T-helper 9 cell (primary cell): Measurements from ENCODE around the gene SH3PXD2A.
"Not testable (repeated sequence)": the region's sequence is repeated elsewhere in the genome, so short reads cannot be mapped to it uniquely, and the experiment has no call there.

Source experiments
- DNase-seq: peaks from one replicate; pipeline ENCODE4 v3.0.0-alpha.2; 2020

Gene SH3PXD2A

GRCh38 chr10:103742824-103743223, 112.6 kb downstream of the SH3PXD2A start:
- no peak for DNase-seq

GRCh38 chr10:103740611-103741010, 114.8 kb downstream of the SH3PXD2A start:
- DNase-seq = no peak

GRCh38 chr10:103739039-103739764, 116.2 kb downstream of the SH3PXD2A start:
- DNase-seq = no peak

- no peak for DNase-seq
Observed at GRCh38 chr10:103737735-103738367, 117.5 kb downstream of the SH3PXD2A start.

DNA sequence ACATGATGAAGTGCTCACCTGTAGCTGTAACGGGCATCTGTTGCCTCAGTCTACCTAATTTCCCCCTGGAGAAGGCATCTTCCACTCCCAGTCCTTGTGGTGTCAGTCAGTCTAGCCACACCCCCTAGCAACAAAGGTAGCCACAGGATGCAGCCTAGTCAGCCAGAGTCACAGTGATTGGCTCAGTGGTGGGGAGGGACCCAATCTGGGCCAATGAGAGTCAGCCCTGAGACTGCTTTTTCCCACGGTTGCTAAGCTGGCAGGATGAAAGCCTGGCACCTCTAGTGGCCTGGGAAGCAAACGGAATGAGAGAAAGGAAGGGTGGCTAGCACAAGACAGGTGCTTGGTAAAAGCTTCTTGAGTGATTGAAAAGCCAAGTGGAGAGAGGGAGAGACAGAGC, 118.6 kb downstream of the SH3PXD2A start:
- DNase-seq = no peak

DNA sequence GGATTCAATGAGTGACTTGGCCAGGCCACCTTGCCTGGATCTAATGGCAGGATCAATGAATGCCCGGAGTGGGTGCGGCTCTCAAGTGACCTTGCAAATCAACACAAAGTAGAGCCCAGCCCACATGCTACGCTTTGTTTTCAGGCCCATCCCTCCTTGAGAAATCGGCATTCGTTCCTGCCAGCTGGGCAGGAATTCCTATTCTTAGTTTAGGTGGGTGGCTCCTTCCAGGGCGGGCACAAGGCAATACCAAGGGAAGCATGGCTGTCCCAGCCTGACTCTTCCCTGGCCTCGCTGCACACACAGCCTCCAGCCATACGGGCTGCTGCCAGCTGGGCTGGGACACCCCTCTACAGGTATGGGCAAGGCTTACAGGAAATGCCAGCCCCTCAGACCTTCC, 119.3 kb downstream of the SH3PXD2A start:
- no peak for DNase-seq

DNA sequence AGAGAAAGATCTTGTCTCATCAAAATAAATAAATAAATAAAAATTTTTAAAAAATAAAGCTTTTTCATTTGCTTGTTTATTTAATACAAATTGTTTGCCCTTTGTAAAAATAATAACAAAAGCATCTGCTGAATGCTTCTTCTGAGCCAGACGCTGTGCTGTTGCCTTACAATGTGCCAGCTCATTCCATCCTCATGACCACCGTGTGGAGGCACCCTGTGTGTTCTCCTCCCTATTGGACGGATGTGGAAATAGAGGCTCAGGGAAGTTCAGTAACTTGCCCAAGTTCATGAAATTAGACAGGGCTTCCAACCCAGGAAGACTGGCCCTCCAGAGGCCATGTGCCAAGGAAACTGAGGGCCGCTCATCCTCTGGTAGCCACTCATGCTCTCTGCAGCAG, 120.6 kb downstream of the SH3PXD2A start:
- DNase-seq = no peak

DNA sequence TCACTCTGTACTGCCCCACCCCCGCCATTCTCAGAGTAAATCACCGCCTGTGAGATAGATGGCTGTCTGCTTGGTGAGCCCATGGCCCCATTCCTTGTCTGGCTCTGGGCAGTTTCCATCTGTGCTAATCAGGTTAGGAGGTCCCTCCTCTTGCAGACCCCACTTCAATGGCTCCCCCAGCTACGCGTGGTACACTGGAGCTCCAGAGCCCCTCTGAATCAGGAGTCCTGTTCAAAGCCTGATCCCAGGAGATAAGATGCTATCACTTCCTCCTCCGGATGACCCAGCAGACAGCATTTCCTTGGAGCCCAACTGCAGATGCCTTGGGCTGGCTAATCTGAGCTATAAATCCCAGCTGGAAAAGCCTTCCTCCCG, 122.3 kb downstream of the SH3PXD2A start:
- DNase-seq = no peak

DNA sequence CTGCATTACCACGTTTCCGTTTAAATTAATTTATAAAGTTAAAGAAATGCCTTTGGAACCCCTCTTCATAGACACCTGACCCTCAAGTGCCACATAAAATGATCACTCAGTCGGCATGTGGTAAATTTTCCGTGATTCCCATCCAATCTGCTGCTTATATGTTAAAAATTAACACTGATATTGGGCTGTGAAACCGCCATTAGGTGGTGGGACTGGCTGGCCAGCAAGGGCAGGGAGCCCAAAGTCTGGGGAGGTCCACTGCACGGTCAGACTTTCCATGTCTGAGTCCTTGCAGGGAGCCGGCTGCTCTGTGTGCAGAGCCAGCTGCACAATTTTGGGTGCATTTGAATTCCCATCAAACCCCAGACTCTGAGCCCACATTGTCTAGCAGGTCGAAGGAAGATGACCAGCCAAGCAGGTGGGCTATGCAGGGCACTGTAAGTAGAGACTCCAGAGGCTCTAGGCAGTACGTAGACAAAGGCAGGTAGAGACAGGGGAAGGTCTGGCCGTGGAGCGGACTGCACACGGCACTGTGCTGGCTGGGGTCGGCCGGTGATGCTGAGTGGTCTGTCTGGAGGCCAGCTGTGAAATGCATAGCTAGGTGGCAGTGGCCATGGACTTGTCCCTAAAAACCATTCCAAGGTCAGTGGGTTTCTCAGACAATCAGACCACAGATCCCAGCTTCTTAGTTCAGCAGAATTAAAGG, 122.9 kb downstream of the SH3PXD2A start:
- no peak for DNase-seq

- no peak for DNase-seq
Observed at GRCh38 chr10:103731609-103732270, 123.6 kb downstream of the SH3PXD2A start.

GRCh38 chr10:103731026-103731425, 124.3 kb downstream of the SH3PXD2A start:
- DNase-seq = not testable (repeated sequence)

DNA sequence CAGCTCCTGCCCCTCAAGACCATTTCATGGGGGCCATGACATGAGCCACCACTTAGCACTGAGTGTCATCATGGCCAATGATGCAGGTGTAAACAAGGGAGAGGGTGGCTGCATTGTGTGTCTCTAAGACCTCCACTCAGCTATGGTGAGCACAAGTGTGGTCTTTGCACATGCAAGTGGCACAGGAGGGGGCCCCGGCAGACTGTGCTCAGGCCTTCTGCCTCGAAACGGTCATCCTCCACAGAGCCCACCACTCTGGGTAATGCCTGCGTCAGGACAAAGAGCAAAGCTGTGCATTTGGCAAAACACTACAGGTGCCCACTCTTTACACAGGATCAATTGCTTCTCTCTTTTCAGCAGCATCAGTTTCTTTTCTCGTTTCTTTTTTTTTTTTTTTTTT, 125.5 kb downstream of the SH3PXD2A start:
- no peak for DNase-seq

DNA sequence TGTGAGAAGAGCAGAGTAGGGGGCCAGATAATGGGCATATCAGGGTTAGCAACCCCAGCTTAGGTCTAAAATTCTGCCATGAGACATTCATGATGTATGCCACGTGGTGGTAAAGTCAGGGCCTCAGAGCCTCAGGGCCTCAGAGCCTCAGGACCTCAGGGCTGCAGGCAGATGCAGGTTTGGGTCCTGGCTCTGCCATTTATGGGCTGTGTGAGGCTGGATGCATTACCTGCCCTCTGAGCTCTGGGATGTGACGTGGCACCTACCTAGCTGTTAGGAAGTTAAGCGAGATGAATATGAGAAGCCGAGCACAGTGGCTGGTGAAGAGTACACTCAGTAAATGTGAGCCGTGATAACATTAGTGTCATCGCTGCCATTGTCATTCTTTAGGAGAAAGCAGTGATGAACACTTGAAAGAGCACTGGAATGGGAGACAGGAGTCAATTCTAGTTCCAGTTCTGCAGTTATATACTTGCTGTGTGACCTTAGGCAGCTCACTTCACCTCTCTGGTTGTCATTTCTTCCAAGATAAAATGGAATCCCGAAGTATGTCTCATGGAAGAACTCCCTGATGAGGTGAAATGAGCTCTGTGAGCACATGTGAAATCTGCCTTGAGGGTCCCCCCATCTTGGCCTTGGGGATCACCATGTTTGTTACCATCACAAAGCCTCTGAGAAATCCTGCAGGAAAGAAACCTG, 127.2 kb downstream of the SH3PXD2A start:
- DNase-seq = no peak

GRCh38 chr10:103727546-103727963, 127.8 kb downstream of the SH3PXD2A start:
- no peak for DNase-seq

- DNase-seq = no peak
Observed at GRCh38 chr10:103726637-103727036, 128.7 kb downstream of the SH3PXD2A start.

DNA sequence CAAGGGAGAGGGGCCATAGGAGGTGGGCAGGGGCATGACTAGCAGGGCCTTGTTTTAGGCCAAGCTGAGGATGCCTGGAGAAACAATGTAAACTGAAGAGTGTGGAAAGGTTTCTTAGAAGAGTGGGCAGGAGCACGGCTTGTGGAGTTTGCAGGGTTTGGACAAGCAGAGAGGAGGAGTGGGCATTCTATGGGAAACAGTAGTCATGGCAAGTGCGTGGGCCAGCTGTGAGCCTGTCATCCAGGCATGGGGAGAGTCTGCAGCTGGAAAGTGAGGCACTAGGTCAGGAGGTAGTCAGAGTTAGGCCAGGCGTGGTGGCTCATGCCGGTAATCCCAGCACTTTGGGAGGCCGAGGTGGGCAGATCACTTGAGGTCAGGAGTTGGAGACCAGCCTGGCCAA, 130.1 kb downstream of the SH3PXD2A start:
- no peak for DNase-seq

- no peak for DNase-seq
Observed at GRCh38 chr10:103724771-103725170, 130.6 kb downstream of the SH3PXD2A start.

- DNase-seq = no peak
Observed at GRCh38 chr10:103724074-103724473, 131.3 kb downstream of the SH3PXD2A start.

DNA sequence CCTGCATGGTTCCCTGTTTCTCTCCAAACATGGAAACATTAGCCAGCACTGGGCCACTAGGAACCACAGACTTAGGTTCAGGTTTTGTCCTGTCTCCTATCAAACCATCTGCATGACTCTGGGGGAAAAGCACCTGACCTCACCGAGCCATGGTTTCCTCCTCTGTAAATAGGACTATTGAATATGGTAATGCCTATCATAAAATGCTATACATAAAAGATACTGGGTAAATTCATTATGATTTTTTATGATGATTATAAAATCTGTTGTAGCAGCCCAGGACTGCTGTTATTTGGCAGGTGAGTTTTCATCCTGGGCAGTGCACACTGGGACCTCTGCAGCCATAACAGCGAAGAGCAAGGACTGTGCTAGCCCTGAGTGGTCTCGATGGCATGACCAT, 131.8 kb downstream of the SH3PXD2A start:
- DNase-seq = no peak

DNA sequence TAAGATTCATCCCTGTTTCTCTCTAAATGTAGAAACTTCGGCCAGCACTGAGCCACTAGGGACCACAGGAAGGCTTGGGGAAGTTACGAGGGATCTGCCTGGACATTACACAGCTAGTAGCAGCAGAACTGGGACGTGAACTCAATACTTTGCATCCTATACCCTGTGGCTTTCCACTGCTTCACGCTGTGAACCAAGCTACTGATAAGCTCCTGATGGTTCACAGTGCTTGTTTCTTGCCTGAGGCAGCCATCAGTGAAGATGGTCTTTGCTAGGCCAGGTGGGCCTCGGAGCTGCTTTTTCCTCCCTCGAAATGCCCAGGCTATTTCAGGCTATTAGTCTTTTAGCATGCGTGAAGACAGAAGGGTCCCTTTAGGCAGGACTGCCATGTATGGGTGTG, 132.7 kb downstream of the SH3PXD2A start:
- DNase-seq = no peak

DNA sequence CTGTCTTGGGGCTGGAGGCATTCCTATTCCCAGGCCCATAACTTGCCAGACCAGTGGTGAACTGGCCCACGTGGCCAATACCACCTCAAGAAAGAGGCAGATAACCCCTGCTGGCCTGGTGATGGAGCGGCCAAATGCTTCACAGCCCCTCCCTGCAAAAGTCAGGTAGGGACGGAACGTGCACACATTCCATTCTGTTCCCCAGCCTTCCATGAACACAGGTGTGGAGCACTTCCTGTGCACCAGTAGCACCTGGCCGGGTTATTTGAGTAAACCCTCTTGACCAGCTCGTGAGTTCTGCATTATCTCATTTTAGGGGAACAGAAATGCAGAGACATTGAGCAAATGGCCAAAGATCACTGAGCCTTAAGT, 134.4 kb downstream of the SH3PXD2A start:
- DNase-seq = no peak

GRCh38 chr10:103720328-103720963, 134.9 kb downstream of the SH3PXD2A start:
- DNase-seq = no peak
